Subcutaneous abdominal adipose tissue (tissue), 5 donors: Measurements from ENCODE around the gene ACSS2.

Source experiments
- H3K27ac ChIP-seq: one replicate; pipeline ENCODE4 v1.7.0; 2013; ENCODE audit warnings: low read depth, mild to moderate bottlenecking, inconsistent platforms, low read length, moderate library complexity
- H3K27me3 ChIP-seq, 5 donors: one replicate each; pipeline ENCODE4 v1.7.0; 2013; ENCODE audit warnings: low read length in 5 of 5, inconsistent platforms in 1 of 5; ENCODE audit not compliant: control insufficient read depth in 5 of 5, insufficient read depth in 4 of 5
- H3K36me3 ChIP-seq, 5 donors: one replicate each; pipeline ENCODE4 v1.7.0; 2013; ENCODE audit warnings: low read length in 5 of 5; ENCODE audit not compliant: control insufficient read depth in 5 of 5, insufficient read depth in 5 of 5
- H3K4me1 ChIP-seq, 5 donors: one replicate each; pipeline ENCODE4 v1.7.0; 2013; ENCODE audit warnings: low read length in 5 of 5, mild to moderate bottlenecking in 3 of 5, moderate library complexity in 1 of 5; ENCODE audit not compliant: control insufficient read depth in 5 of 5, insufficient read depth in 5 of 5
- H3K4me3 ChIP-seq, 5 donors: one replicate each; pipeline ENCODE4 v1.7.0; 2013; ENCODE audit warnings: low read length in 5 of 5, low read depth in 1 of 5
- H3K9ac ChIP-seq, 5 donors: one replicate each; pipeline ENCODE4 v1.7.0; 2013; ENCODE audit warnings: low read length in 5 of 5, mild to moderate bottlenecking in 4 of 5, moderate library complexity in 3 of 5
- H3K9me3 ChIP-seq, 5 donors: one replicate each; pipeline ENCODE4 v1.7.0; 2013; ENCODE audit warnings: low read length in 5 of 5; ENCODE audit not compliant: control insufficient read depth in 5 of 5
- donor health status: healthy.
- donor health status: healthy.
- donor health status: healthy.
- donor health status: healthy.
- donor health status: healthy.

ACSS2 gene, protein sequence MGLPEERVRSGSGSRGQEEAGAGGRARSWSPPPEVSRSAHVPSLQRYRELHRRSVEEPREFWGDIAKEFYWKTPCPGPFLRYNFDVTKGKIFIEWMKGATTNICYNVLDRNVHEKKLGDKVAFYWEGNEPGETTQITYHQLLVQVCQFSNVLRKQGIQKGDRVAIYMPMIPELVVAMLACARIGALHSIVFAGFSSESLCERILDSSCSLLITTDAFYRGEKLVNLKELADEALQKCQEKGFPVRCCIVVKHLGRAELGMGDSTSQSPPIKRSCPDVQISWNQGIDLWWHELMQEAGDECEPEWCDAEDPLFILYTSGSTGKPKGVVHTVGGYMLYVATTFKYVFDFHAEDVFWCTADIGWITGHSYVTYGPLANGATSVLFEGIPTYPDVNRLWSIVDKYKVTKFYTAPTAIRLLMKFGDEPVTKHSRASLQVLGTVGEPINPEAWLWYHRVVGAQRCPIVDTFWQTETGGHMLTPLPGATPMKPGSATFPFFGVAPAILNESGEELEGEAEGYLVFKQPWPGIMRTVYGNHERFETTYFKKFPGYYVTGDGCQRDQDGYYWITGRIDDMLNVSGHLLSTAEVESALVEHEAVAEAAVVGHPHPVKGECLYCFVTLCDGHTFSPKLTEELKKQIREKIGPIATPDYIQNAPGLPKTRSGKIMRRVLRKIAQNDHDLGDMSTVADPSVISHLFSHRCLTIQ

DNA sequence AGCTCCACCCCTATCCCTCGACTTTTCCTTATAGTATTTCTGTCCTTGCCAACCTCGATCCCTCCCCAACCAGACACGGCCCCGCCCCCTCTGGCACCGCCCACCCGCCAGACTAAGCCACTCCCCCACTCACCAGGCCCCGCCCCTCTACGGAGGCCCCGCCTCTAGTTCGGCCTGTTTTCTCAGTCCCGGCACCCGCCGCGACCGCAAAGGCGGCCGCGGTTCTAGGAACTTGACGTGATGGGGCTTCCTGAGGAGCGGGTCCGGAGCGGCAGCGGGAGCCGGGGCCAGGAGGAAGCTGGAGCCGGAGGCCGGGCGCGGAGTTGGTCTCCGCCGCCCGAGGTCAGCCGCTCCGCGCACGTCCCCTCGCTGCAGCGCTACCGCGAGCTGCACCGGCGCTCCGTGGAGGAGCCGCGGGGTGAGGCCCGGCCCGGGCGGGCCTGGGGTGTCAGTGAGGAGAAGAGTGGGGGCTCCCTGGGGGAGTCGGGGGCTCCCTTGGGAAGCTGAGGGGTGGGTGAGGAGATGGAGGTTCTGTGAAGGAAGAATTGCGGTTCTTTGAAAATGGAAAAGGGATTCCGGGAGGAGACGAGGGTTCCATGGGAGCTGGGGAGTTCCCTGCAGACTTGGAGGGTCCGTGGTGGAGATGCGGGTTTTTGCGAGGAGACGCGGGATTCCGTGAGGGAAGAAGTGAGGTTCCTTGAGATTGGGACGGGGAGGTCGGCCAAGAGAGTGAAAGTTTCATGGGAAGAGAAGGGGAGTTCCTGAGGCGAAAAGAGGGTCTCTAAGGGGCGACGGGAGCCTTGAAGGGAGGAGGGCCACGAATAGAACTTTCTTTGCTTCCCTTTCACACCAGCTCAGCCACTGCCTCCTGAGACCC, at the start of gene ACSS2:
Gene ACSS2, plus strand, starts transcription at position 207 of the 877 bp plus-strand sequence. Its CDS starts 34 bp downstream, at position 241.
- peak within 1 kb of the TSS; percentile 91 for H3K27ac ChIP-seq
- H3K9me3 ChIP-seq, result no peaks in the 10 kb centered on the region
- no peaks in the 10 kb centered on the region for H3K36me3 ChIP-seq
- H3K4me3 ChIP-seq, result peak within 1 kb of the TSS; percentile 80 to 95 (median 84)
- no peaks in the 10 kb centered on the region for H3K27me3 ChIP-seq
- H3K9ac ChIP-seq, result peak within 1 kb of the TSS; percentile 76 to 98 (median 95)
- H3K4me1 ChIP-seq, result peaks cover 5 to 69% (median 60%) of the 10 kb centered on the region in 5 donors

DNA sequence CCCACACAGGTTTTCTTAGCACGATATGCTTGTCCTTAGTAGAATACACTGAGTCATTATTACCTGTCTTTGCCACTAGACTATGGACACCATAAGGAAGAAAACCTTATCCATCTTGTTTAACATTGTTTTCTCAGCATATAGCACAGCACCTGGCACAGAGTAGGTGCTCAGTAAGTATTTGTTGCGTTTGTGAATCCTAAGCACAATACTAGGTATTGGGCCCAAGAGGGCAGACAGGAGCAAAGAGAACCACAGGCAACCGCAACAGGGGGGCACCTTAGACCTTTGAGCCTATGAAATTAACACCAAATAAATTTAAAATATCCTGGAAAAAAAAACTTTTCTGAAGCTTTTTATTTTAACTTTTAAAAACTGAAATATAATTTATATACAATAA, 47.2 kb upstream of the ACSS2 start:
- Histone ChIP-seq H3K4me3 (no peak overlapping the region), H3K4me1 (peaks cover 0 to 13% (median 12%) of the 10 kb centered on the region in 5 donors), H3K9ac (no peak overlapping the region), H3K27ac (no peak overlapping the region), H3K36me3 (no peaks in the 10 kb centered on the region), H3K27me3 (no peaks in the 10 kb centered on the region), H3K9me3 (no peaks in the 10 kb centered on the region)

DNA sequence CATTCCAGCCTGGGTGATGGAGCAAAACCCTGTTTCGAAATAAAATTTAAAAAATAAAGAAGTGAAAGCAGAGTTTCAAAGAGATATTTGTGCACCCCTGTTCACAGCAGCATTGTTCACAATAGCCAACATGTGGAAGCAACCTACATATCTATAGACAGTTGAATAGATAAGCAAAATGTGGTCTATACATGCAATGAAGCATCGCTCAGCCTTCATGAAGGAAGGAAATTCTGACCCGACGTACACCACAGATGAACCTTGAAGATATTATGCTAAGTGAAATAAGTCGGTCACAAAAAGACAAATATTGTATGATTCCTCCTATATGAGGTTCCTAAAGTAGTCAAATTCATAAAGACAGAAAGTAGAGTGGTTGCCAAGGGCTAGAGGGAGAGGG, 44.5 kb upstream of the ACSS2 start:
- no peak overlapping the region for H3K4me3 ChIP-seq
- H3K27me3 ChIP-seq, result no peaks in the 10 kb centered on the region
- no peaks in the 10 kb centered on the region for H3K36me3 ChIP-seq
- H3K9ac ChIP-seq, result no peak overlapping the region
- H3K27ac ChIP-seq, result no peak overlapping the region
- peaks cover 0 to 3% (median 0%) of the 10 kb centered on the region in 5 donors for H3K4me1 ChIP-seq
- no peaks in the 10 kb centered on the region for H3K9me3 ChIP-seq

DNA sequence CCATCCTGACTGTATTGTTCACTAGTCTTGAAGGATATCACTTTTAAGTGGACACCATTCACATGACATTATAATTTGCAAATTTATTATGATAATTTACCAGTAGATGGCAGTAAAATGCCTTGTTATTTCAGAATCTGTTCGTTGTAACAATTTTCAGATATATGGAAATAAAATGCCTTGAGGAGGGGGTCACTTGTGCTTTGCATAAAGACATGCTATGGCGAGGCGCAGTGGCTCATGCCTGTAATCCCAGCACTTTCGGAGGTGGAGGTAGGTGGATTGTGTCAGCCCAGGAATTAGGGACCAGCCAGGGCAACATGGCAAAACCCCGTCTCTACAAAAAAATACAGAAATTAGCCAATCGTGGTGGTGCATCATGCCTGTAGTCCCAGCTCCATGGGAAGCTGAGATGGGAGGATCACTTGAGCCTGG, 41.9 kb upstream of the ACSS2 start:
- H3K4me1 ChIP-seq, result peaks cover 0 to 3% (median 0%) of the 10 kb centered on the region in 5 donors

DNA sequence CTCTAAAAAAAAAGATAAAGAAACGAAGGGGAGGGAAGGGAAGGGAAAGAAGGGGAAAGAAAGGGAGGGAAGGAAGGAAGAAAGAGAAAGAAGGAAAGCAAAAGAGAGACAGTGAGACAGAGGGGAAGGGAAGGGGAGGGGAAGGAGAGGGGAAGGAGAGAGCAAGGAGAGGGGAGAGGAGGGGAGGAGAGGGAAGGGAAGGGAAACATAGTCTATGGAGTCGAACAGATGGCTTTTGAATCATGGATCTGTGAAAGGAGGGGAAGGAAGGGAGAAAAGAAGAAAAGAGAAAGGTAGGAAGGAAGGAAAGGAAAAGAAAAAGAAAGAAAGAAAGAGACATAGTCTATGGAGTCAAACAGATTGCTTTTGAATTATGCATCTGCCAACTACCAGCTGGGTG, 34.3 kb upstream of the ACSS2 start:
- H3K9ac ChIP-seq, result no peak overlapping the region

More for the DNA sequence above, 41.9 kb upstream of the ACSS2 start:
- H3K9me3 ChIP-seq, result no peaks in the 10 kb centered on the region
- no peak overlapping the region for H3K4me3 ChIP-seq
- no peak overlapping the region for H3K9ac ChIP-seq
- no peaks in the 10 kb centered on the region for H3K27me3 ChIP-seq
- H3K36me3 ChIP-seq, result no peaks in the 10 kb centered on the region
- H3K27ac ChIP-seq, result no peak overlapping the region

DNA sequence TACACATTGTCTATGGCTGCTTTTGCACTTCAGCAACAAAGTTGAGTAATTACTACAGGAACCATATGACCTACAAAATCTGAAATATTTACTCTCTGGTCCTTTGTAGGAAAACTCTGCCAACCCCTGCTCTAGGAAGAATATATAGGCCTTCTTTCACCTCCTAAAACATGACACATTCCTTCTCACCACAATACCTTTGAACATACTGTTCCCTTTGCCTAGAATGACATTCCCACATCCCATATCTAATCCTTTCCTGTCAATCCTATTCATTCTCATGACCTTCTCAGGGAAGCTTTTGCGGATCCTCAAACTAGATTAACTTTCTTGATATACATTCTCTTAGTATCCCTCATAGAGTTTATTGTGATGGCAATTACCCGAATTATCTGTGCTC, 33.0 kb upstream of the ACSS2 start:
- Histone ChIP-seq H3K36me3 (peaks cover 3 to 19% (median 4%) of the 10 kb centered on the region in 5 donors), H3K27ac (no peak overlapping the region), H3K27me3 (no peaks in the 10 kb centered on the region), H3K9ac (no peak overlapping the region), H3K4me1 (no peaks in the 10 kb centered on the region), H3K9me3 (no peaks in the 10 kb centered on the region), H3K4me3 (no peak overlapping the region)

More for the DNA sequence above, 34.3 kb upstream of the ACSS2 start:
- Histone ChIP-seq H3K4me3 (no peak overlapping the region), H3K27me3 (no peaks in the 10 kb centered on the region), H3K4me1 (no peaks in the 10 kb centered on the region), H3K36me3 (peaks cover 0 to 12% (median 0%) of the 10 kb centered on the region in 5 donors), H3K9me3 (no peaks in the 10 kb centered on the region), H3K27ac (no peak overlapping the region)

DNA sequence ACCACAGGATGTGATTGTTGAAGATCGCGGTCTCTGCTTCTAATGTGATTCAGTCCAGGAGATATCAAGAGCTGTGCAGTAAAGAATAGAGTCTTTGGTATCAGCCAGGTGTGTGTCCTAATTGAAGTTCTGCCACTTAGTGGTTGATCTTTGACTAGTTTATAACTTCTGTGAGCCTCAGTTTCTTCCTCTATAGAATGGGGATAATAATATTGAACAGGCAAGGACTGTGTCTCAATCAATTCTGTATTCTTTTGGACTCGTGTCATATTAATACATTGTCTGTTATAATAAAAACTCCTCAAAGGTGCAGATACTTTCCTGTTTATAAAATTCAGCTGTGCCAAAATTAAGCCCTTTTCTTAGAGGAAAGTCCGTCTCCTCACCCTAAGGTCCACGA, 27.8 kb upstream of the ACSS2 start:
- Histone ChIP-seq H3K4me1 (no peaks in the 10 kb centered on the region), H3K9me3 (no peaks in the 10 kb centered on the region), H3K27me3 (no peaks in the 10 kb centered on the region), H3K27ac (no peak overlapping the region), H3K4me3 (no peak overlapping the region), H3K9ac (no peak overlapping the region), H3K36me3 (peaks cover 6 to 55% (median 35%) of the 10 kb centered on the region in 5 donors)

DNA sequence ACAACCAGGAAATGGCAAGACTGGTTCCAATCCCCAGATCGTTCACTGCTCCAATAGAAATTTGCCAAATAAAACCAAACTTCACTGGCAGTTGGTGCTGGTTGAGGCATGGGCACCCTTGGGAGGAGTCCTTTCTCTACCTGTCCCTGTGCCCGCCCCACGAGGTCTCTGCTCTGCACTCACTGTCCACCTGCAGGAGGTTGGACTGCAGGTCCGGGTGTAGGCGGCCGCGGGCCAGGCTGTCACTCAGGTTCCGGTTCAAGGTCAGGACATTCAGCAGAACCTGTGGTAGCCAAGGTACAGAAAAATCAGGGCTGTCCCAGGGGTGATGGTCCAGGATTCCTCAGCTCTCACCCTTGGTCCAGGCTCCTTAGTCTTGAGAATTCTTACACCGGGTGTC, 26.6 kb upstream of the ACSS2 start:
- no peak overlapping the region for H3K27ac ChIP-seq
- H3K4me3 ChIP-seq, result no peak overlapping the region
- peaks cover 6 to 66% (median 38%) of the 10 kb centered on the region in 5 donors for H3K36me3 ChIP-seq
- H3K9me3 ChIP-seq, result no peaks in the 10 kb centered on the region
- no peaks in the 10 kb centered on the region for H3K27me3 ChIP-seq
- H3K4me1 ChIP-seq, result no peaks in the 10 kb centered on the region
- H3K9ac ChIP-seq, result no peak overlapping the region

DNA sequence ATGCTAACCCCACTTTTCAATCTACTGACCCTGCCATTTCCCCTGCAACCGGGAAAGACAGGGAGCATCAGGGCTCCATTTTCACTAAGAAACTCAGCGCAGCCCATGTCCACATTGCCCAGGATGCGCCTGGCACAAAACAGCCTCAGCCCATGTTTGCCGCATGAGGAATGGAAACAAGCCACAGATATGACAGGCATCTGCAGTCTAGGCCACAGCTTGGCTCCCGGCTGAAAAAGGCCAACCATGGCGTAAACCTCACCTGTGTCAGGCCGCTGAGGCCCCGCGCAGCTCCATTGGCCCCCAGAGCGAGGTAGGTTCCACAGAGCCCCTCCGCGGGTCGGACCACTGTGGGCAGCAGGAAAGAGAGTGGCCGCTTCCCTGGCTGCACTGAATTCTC, 25.4 kb upstream of the ACSS2 start:
- Histone ChIP-seq H3K36me3 (peaks cover 6 to 68% (median 42%) of the 10 kb centered on the region in 5 donors), H3K9ac (no peak overlapping the region)

More for the DNA sequence above, 25.4 kb upstream of the ACSS2 start:
- H3K4me3 ChIP-seq, result no peak overlapping the region
- H3K27ac ChIP-seq, result no peak overlapping the region
- H3K27me3 ChIP-seq, result no peaks in the 10 kb centered on the region
- no peaks in the 10 kb centered on the region for H3K4me1 ChIP-seq
- no peaks in the 10 kb centered on the region for H3K9me3 ChIP-seq
